ENCODE results near the gene FGL2. TPM values are rescaled to one million over a fixed set of nuclear protein-coding genes. Genes with fewer than 3 reads are reported as not detected.
"Not testable (repeated sequence)": the region's sequence is repeated elsewhere in the genome, so short reads cannot be mapped to it uniquely, and the experiment has no call there.

Gene FGL2
- total RNA-seq, 4 donors from 2014 or later: 5.9 to 69.3 (median 17.5) TPM

GRCh38 chr7:77222819-77223218 lies 23.2 kb upstream of the FGL2 start:
- no peak overlapping the region for H3K27ac ChIP-seq
- no peaks in the 10 kb centered on the region for H3K36me3 ChIP-seq
- H3K4me1 ChIP-seq: no peaks in the 10 kb centered on the region
- H3K27me3 ChIP-seq: no peaks in the 10 kb centered on the region
- no peak for DNase-seq
- H3K9me3 ChIP-seq: no peaks in the 10 kb centered on the region
- no peak for TF ChIP-seq CTCF (IDR thresholded peaks at IDR 0.05)
- intact Hi-C loops (cut with DNase I; ENCODE audit: low total_unique reads): no loop called here
- H3K4me3 ChIP-seq: no peak overlapping the region

GRCh38 chr7:77222065-77222464 lies 22.4 kb upstream of the FGL2 start:
- no peak overlapping the region for H3K27ac ChIP-seq
- H3K4me3 ChIP-seq: no peak overlapping the region
- no peak for DNase-seq
- TF ChIP-seq CTCF (IDR thresholded peaks at IDR 0.05): no peak
- no peak for TF ChIP-seq POLR2A (IDR thresholded peaks at IDR 0.05)
- H3K4me1 ChIP-seq: no peaks in the 10 kb centered on the region
- no peaks in the 10 kb centered on the region for H3K27me3 ChIP-seq
- H3K36me3 ChIP-seq: no peaks in the 10 kb centered on the region
- H3K9me3 ChIP-seq: no peaks in the 10 kb centered on the region
- intact Hi-C loops (cut with DNase I; ENCODE audit: low total_unique reads): no loop called here

- DNase-seq; intact Hi-C loops (cut with DNase I; ENCODE audit: low total_unique reads); H3K9me3 ChIP-seq; H3K4me3 ChIP-seq; H3K4me1 ChIP-seq; H3K27me3 ChIP-seq; H3K36me3 ChIP-seq; H3K27ac ChIP-seq: not testable (repeated sequence)
Measured at GRCh38 chr7:77219701-77220331, 20.2 kb upstream of the FGL2 start.

- TF ChIP-seq POLR2A (IDR thresholded peaks at IDR 0.05) (no peak), CTCF (IDR thresholded peaks at IDR 0.05) (no peak)
- no peaks in the 10 kb centered on the region for H3K27me3 ChIP-seq
- no peak overlapping the region for H3K27ac ChIP-seq
- no peak for DNase-seq
- intact Hi-C loops (cut with DNase I; ENCODE audit: low total_unique reads): no loop called here
- H3K4me3 ChIP-seq: no peak overlapping the region
- no peaks in the 10 kb centered on the region for H3K4me1 ChIP-seq
- H3K9me3 ChIP-seq: no peaks in the 10 kb centered on the region
- no peaks in the 10 kb centered on the region for H3K36me3 ChIP-seq
Measured at GRCh38 chr7:77217474-77218185, 18.0 kb upstream of the FGL2 start.

- no peak overlapping the region for H3K27ac ChIP-seq
- no peaks in the 10 kb centered on the region for H3K27me3 ChIP-seq
- intact Hi-C loops (cut with DNase I; ENCODE audit: low total_unique reads): no loop called here
- no peak for DNase-seq
- no peak overlapping the region for H3K4me3 ChIP-seq
- H3K36me3 ChIP-seq: no peaks in the 10 kb centered on the region
- no peak for TF ChIP-seq CTCF (IDR thresholded peaks at IDR 0.05)
- no peak for TF ChIP-seq POLR2A (IDR thresholded peaks at IDR 0.05)
- H3K9me3 ChIP-seq: no peaks in the 10 kb centered on the region
- H3K4me1 ChIP-seq: no peaks in the 10 kb centered on the region
Measured at GRCh38 chr7:77216181-77216845, 16.7 kb upstream of the FGL2 start.
